ENCODE results near the gene AMN1.

DNA sequence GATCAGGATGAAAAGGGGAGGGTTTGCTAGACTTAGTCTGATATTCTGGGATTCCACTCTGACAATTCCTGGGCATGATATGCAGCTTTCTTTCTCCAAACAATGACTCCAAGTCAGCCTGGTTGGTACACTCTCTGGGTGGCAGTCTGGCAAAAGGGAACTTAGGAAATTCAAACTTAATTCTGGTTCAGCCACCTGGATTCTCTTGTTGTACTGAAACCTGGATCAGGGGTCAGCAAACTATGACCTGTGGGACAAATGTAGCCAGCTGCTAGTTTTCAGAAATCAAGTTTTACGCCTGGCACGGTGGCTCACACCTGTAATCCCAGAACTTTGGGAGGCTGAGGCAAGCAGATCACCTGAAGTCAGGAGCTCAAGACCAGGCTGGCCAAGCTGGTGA is 6.2 kb downstream of the AMN1 start:
- TF ChIP-seq POLR2A (IDR thresholded peaks at IDR 0.05): no peak
- TF ChIP-seq, protein P1, sequence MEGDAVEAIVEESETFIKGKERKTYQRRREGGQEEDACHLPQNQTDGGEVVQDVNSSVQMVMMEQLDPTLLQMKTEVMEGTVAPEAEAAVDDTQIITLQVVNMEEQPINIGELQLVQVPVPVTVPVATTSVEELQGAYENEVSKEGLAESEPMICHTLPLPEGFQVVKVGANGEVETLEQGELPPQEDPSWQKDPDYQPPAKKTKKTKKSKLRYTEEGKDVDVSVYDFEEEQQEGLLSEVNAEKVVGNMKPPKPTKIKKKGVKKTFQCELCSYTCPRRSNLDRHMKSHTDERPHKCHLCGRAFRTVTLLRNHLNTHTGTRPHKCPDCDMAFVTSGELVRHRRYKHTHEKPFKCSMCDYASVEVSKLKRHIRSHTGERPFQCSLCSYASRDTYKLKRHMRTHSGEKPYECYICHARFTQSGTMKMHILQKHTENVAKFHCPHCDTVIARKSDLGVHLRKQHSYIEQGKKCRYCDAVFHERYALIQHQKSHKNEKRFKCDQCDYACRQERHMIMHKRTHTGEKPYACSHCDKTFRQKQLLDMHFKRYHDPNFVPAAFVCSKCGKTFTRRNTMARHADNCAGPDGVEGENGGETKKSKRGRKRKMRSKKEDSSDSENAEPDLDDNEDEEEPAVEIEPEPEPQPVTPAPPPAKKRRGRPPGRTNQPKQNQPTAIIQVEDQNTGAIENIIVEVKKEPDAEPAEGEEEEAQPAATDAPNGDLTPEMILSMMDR (IDR thresholded peaks at IDR 0.05): no peak
- TF ChIP-seq POLR2AphosphoS5 (IDR thresholded peaks at IDR 0.05): no peak

All from transverse colon (tissue), 4 donors.